Measurements from ENCODE around the gene BRME1. TPM values are rescaled to one million over a fixed set of nuclear protein-coding genes. Genes with fewer than 3 reads are reported as not detected.

The BRME1 gene
- total and polyA plus RNA-seq, 2 donors from 2014 or later: 1.5 to 1.8 TPM

DNA sequence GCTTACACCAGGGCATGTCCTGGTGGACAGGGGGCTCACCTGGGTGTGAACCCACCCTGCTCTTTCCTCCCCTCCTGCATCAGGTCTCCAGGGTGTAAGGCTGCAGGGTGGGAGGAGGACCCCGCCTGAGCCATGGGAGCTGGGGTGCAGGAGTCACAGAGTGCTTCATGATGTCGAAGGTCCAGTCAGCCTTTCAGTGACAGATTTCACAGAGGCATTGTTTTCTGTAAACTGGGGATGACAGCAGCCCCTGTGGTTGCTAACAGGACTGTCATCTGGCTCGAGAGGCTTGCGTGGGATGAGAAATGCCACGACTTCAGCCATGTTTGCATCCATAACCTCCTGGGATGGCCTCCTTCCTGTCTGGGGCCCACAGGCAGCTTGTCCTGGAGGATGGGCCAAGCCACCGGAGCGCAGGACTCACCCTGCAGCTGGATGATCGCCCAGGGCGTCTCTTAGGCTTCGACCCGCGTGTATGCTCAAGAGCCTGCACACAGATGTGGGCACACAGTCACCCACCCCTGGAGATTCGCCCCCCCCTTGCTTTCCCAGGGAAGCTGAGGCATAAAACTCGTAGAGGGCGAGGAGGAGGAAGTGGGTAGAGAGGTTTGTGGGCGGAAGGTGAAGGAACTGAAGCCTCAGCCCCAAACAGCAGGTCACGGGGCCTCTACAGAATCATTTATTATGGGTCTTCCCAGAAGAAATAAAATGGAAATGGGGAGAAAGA is 24.1 kb downstream of the BRME1 start:
- H3K27ac ChIP-seq (ENCODE audit: low read depth in 2 of 2, low read length in 2 of 2): no peak overlapping the region
- no peak for FAIRE-seq
- no peaks in the 10 kb centered on the region for H3K36me3 ChIP-seq (ENCODE audit: control insufficient read depth in 2 of 3, insufficient read depth in 3 of 3, low read length in 3 of 3)
- TF ChIP-seq, protein P1, sequence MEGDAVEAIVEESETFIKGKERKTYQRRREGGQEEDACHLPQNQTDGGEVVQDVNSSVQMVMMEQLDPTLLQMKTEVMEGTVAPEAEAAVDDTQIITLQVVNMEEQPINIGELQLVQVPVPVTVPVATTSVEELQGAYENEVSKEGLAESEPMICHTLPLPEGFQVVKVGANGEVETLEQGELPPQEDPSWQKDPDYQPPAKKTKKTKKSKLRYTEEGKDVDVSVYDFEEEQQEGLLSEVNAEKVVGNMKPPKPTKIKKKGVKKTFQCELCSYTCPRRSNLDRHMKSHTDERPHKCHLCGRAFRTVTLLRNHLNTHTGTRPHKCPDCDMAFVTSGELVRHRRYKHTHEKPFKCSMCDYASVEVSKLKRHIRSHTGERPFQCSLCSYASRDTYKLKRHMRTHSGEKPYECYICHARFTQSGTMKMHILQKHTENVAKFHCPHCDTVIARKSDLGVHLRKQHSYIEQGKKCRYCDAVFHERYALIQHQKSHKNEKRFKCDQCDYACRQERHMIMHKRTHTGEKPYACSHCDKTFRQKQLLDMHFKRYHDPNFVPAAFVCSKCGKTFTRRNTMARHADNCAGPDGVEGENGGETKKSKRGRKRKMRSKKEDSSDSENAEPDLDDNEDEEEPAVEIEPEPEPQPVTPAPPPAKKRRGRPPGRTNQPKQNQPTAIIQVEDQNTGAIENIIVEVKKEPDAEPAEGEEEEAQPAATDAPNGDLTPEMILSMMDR (IDR thresholded peaks at IDR 0.05; ENCODE audit: borderline replicate concordance, extremely low read depth, insufficient read depth): no peak
- peak in 3 of 5 donors; percentile 43 to 81 (median 61) for DNase-seq
- H3K9ac ChIP-seq (ENCODE audit: low read length in 3 of 3): no peak overlapping the region
- H3K4me1 ChIP-seq (ENCODE audit: control insufficient read depth in 2 of 3, insufficient read depth in 2 of 3, low read depth in 1 of 3, low read length in 3 of 3): peaks cover 0 to 13% (median 0%) of the 10 kb centered on the region in 3 donors
- H3K27me3 ChIP-seq (ENCODE audit: control insufficient read depth, insufficient read depth, low read length): no peaks in the 10 kb centered on the region
- no peak overlapping the region for H3K4me3 ChIP-seq (ENCODE audit: low read length in 3 of 3)
- intact Hi-C loops (cut with DNase I): loop anchor here (10.0 kb wide), 1 partner anchor 173 kb away; no protein-coding TSS in a partner anchor
- no peaks in the 10 kb centered on the region for H3K9me3 ChIP-seq (ENCODE audit: control insufficient read depth in 2 of 3, insufficient read depth in 1 of 3, low read length in 3 of 3)

DNA sequence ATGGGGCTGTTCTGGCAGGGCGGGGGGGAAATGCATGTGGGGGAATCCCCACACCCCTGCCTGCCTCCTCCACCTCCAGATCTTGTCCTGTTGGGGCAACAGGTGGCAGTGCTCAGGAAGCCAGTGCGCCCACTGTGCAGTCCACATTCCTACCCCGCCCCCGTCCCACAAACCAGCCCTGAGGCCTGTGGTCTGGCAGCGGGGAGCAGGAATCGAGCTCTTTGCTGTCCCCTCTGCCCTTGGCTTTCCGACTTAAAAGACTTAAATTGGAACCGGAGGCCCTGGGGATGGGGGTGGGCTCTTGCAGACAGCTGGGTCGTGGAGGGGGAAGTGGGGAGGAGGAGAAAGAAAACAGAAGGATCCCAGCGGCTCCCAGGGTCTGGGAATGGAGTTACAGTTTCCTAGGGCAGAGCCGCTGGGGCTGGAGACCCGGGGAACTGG is 24.6 kb downstream of the BRME1 start:
- Histone ChIP-seq H3K27ac (ENCODE audit: low read depth in 2 of 2, low read length in 2 of 2) (no peak overlapping the region), H3K9ac (ENCODE audit: low read length in 3 of 3) (no peak overlapping the region), H3K36me3 (ENCODE audit: control insufficient read depth in 2 of 3, insufficient read depth in 3 of 3, low read length in 3 of 3) (no peaks in the 10 kb centered on the region), H3K9me3 (ENCODE audit: control insufficient read depth in 2 of 3, insufficient read depth in 1 of 3, low read length in 3 of 3) (no peaks in the 10 kb centered on the region), H3K4me1 (ENCODE audit: control insufficient read depth in 2 of 3, insufficient read depth in 2 of 3, low read depth in 1 of 3, low read length in 3 of 3) (peaks cover 0 to 13% (median 0%) of the 10 kb centered on the region in 3 donors), H3K4me3 (ENCODE audit: low read length in 3 of 3) (no peak overlapping the region), H3K27me3 (ENCODE audit: control insufficient read depth, insufficient read depth, low read length) (no peaks in the 10 kb centered on the region)
- intact Hi-C loops (cut with DNase I): loop anchor here (10.0 kb wide), 1 partner anchor 174 kb away; no protein-coding TSS in a partner anchor
- TF ChIP-seq, protein P1 (IDR thresholded peaks at IDR 0.05; ENCODE audit: borderline replicate concordance, extremely low read depth, insufficient read depth): no peak
- FAIRE-seq: no peak
- peak in 4 of 5 donors; percentile 68 to 85 (median 80) for DNase-seq

DNA sequence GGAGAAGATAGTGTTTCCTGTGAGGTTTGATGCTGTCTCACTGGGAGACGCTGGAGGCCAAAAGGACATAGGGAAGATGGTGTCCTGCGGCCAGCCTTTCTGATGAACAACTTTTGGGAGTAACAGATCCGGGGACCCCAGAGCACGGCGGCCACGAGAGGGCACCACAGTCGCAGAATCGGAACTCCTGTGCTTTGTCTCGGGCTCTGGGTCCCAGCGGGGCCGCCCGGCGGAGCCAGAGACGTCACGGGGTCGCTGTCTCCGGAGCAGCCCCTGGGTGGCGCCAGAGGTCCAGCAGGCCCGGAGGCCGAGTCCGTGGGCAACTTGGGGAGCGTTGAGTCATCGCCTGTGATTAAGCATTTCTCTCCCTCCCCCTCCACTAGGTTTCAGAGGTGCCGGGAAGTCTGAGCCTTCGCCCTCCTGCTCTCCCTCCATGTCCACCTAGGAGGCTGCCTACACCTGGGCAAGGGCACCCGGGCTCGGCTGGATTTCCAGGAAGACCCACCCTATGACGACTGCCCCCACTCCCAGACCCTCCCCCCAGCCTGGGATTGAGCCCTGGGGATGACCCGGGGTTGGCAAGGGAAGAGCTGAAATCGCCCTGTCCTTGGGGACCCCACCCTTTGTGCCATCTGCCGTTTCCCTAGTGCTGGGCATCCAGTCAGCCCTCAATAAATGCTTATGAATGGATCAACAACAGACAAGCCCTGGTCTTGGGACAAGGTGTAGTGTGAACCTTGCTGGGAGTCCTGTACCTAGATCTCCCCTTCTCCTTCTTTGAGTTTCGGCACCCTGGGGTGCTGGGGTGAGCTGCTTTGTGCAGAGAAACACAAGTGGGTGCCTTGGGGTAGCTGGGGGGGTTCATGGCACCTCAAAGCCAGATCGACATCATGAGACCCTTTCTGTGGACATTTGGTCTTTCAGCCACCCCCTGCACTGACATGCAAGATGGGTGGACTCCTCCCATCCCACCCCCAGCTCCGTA is 25.6 kb downstream of the BRME1 start:
- H3K4me1 ChIP-seq (ENCODE audit: control insufficient read depth in 2 of 3, insufficient read depth in 2 of 3, low read depth in 1 of 3, low read length in 3 of 3): peaks cover 0 to 13% (median 0%) of the 10 kb centered on the region in 3 donors
- intact Hi-C loops (cut with DNase I): loop anchor here (10.0 kb wide), 1 partner anchor 174 kb away; no protein-coding TSS in a partner anchor
- H3K27ac ChIP-seq (ENCODE audit: low read depth in 2 of 2, low read length in 2 of 2): no peak overlapping the region
- peak overlapping the region in 1 of 3 donors; percentile 22 for H3K4me3 ChIP-seq (ENCODE audit: low read length in 3 of 3)
- H3K9ac ChIP-seq (ENCODE audit: low read length in 3 of 3): peak overlapping the region in 2 of 3 donors; percentile 11 to 38
- FAIRE-seq (peak; percentile 94), DNase-seq (peak; percentile 97 to 99 (median 98))
- no peaks in the 10 kb centered on the region for H3K36me3 ChIP-seq (ENCODE audit: control insufficient read depth in 2 of 3, insufficient read depth in 3 of 3, low read length in 3 of 3)
- no peaks in the 10 kb centered on the region for H3K27me3 ChIP-seq (ENCODE audit: control insufficient read depth, insufficient read depth, low read length)
- H3K9me3 ChIP-seq (ENCODE audit: control insufficient read depth in 2 of 3, insufficient read depth in 1 of 3, low read length in 3 of 3): no peaks in the 10 kb centered on the region
- TF ChIP-seq, protein P1 (IDR thresholded peaks at IDR 0.05; ENCODE audit: borderline replicate concordance, extremely low read depth, insufficient read depth): peak; percentile 86
